Activated CD8-positive, alpha-beta memory T cell treated with anti-CD3 and anti-CD28 coated beads, Interleukin-2, amount 50 U/mL, for 1 hour (primary cell): Measurements from ENCODE around the gene CFTR.
"Not testable (repeated sequence)": the region's sequence is repeated elsewhere in the genome, so short reads cannot be mapped to it uniquely, and the experiment has no call there.

Experiments used
- DNase-seq: peaks from one replicate; pipeline ENCODE4 v3.0.0-alpha.2; 2020; ENCODE audit errors: extremely low read depth

The CFTR gene

DNA sequence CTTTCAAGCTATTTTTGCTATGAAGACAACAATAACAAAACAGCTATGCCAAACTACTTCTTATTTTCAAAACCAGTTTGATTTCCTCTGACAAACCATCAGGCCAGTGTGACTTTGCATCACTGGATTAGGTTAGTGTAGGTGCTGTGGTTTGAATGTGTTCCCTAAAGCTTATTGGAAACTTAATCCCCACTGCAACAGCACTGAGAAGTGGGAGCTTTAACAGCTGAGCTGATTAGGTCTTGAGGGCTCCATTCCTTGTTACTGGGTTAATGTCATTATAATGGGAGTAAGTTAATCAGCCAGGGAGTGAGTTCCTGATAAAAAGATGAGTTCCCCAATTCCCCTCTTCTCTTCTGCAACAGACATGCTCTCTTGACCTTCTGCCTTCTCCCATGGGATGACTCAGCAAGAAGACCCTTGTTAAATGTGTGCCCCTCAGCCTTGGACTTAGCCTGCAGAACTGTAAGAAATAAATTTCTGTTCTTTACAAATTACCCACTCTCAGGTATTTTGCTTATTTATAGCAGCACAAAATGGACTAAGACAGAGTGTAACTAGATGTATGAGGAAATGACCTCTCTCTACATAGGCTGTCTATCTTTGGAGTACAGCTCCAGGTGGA is 206.6 kb downstream of the CFTR start:
- no peak for DNase-seq

DNA sequence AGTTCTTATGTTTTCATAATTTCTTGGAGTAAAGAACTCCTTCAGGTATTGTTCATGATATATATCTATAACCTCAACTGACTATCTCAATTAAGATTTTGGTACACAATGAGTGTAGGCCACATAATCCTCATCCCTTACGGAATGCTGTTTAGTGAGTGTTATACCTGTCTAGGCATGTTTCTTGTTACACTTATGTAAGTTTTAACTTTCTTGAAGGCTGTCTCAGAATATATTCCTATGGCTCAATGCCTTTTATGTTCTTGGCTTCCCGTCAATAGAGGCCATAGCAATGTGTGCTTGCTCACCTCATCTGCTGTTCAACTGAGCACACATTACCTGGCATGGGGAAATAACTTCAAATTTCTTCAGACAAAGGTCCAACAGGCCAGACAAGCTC is 208.3 kb downstream of the CFTR start:
- no peak for DNase-seq

DNA sequence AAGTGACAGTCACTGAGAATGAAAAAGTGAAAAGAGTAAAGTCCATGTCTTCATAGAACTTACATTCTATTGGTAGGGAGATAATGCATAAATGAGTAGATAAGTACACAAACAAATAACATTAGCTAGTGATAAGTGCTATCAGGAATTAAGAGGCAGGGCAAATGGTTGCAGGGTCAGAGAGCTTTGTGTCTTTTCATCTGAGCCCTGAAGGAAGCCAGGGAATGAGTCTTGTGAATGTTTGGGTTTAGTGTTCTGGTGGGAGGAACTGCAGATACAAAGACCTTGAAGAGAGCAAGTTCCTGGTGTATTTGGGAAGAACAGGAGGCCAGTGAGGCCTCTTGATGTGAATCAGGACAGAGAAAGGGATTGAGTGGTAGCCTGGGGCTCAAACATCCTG is 209.6 kb downstream of the CFTR start:
- DNase-seq = no peak

DNA sequence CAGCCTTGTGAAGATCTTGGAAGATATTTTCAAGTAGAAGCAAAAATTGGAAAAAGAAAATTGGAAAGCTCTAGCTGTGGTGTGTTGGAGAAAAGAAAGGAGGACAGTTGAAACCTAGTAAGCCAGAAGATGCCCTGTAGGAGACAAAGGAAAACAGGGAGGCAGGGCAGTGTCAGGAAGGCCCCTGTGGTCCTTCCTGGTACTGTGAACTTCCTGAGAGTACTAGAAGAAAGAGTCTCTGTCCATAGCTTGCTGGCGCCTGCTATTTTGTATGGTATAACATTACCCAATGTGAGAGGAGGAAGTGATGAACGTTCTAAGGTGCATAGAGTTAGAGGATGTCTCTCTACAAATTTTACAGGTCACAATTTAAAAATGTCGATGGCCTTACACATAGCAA is 210.3 kb downstream of the CFTR start:
- no peak for DNase-seq

DNA sequence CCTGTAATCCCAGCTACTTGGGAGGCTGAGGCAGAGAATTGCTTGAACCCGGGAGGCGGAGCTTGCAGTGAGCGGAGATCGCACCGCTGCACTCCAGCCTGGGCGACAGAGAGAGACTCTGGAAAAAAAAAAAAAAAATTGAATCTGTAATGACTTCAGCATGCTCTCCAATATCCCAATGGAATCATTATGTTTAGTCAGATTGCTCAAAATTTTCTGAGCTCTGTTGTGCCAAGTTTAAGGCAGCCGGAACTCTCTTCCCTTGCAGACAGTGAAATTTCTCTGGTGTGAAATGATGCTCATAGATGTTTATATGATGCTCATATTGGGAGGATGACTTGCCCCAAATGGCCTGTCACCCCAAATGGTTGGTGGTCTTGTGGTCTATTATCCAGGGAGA is 212.5 kb downstream of the CFTR start:
- no peak for DNase-seq

DNA sequence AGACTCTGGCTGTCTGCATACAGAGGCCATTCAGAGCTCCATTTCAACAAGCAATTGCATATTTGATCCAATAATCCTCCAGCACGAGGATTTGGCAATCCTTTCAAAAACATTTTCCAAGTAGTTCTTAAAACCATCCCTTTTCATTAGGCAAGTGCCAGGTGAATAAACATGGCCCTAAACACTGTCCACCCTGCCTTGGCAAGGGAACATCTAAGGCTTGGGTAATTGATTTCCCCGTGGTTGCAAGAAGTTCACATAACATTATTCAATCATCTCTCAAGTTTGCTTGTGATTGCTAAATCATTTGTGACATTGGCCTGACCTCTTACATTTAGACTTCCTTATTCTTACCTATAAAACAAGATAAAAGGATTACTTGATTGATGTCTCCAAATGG is 218.2 kb downstream of the CFTR start:
- DNase-seq = no peak

DNA sequence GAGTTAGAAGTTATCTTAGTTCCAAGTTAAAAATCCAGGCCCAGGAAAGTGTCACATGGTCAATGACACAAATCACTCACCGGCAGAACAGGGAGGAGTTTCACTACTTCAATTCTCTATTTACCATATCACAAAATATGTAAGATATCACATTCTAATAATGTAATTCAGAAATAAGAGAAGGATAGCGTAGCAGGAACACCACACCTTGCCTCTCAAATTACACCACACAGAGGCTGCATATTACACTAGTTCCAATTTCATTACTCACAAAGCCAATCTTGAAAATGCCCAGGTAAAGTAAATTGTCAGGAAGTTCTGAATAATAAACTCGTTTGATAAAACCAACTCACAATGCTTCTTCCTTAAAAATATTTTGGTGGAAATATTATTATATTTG is 224.2 kb downstream of the CFTR start:
- no peak for DNase-seq

DNA sequence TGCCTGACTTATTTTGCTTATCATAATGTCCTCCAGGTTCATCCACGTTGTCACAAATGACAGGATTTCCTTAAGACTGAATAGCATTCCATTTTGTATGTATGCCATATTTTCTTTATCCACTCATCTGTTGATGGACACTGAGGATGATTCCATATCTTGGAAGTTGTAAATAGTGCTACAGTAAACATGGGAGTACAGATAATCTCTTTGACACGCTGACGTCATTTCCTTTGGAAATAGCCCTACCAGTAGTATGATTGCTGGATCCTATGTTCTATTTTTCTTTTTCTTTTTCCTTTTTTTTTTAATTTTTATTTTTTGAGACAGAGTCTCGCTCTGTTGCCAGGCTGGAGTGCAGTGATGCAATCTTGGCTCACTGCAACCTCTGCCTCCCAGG is 225.8 kb downstream of the CFTR start:
- no peak for DNase-seq

DNA sequence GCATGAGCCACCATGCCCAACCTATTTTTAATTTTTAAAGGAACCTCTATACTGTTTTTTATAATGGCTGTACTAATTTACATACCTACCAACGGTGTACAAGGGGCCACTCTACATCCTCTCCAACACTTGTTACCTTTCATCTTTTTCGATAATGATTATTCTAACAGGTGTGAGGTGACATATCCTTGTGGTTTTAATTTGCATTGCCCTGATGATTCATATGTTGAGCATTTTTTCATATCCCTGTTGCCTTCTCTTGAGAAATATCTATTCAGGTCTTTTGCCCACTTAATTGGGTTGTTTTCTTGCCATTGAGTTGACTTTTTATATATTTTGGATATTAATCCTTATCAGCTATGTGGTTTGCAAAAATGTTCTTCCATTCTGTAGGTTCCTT is 226.4 kb downstream of the CFTR start:
- DNase-seq = no peak

DNA sequence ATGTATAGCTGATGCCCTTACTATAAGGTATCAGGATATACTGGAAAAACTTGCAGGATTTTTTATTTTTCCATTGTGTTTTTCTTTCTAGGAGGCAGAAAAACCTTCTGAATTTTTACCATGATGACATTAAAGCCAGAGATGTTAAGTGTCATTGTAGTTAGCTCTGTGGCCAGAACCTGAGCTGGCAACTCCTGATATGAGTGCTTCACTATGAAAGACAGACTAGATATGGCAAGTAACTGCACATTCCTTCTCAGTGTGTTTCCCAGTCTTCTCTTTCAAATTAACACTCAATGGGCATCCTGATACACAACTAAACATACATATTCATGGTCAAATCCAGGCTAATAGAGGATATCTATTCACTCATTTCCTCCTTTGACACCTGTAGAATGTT is 227.3 kb downstream of the CFTR start:
- DNase-seq = no peak

DNA sequence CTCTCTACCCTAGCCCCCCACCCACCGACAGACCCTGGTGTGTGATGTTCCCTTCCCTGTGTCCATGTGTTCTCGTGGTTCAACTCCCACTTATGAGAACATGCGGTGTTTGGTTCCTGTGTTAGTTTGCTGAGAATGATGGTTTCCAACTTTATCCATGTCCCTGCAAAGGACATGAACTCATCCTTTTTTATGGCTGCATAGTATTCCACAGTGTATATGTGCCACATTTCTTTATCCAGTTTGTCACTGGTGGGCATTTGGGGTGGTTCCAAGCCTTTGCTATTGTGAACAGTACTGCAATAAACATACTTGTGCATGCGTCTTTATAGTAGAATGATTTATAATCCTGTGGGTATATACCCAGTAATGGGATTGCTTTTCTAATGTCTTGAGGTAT is 228.3 kb downstream of the CFTR start:
- not testable (repeated sequence) for DNase-seq

DNA sequence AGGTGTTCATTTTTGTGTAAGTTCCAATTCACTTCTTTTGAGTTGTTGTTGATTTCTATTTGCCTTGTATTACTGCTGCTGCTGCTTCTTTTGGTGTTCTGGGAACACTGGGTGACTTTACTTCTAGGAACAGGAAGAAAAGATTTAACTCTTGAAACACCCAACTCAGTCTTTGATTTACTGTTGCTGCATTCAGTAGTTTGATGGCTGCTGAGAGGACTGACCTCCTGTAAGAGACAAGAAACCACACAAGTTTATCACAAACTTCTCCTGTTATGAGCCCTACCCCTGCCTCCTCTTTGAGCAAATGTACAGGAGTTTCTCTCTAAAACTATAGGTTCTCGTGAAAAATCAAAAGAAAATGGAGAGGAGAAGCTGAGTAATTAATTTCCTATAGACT is 231.7 kb downstream of the CFTR start:
- DNase-seq = no peak

DNA sequence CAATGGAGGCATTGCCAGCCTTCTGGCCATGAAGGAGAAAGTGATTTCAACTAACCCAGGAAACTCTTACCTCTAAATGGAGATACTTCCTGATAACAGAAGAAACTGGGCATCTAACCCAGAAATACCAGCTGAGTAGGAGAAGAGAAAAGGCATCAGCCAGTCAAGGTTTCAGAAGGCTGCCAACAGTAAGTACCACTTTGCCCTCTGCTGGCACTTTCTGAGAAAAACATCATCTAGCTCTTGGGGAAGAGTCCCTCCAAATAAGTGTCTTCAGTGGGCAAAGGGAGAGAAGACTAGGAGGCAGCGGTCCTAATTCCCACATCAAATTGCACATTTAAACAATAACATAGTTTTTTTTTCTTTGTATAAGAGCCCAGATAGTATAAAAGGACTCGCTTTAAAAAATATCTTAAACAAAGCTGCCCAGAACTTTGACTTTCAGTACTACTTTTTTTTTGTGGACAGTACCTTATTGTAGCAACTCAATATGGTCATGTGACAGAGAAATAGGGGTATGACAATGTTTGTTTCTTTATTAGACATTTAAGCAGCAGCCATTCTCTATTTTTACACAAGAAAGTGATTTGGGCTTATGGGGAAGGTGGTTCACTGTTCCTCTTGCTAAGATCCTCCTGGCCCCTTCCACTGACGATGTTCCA is 236.1 kb downstream of the CFTR start:
- DNase-seq = no peak

DNA sequence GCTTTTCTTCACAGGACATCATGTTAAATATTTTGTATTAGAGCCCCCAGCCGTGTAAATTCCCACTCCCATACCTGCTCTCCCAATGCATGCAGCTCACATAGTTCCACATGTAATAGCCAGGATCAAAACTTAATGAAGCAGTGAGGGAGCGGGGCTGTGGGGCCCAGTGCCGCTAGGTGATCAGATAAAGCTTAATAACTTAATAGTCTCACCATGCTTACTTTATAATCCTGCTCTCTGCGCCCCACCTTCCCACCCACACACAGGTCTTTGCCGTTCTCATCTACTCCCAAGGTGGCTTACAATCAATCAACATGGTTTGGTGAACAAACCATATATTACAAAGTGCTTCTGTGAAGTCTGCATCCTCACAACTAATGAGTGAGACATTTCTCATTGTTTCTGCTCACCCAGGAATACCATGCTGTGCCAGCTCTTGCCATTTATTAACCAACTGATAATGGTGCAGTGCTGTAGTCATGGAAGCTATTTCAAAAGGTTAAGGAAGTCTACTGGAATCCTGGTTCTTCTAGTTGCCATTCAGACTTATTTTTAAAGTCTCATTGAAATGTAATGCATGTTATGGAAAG is 237.0 kb downstream of the CFTR start:
- no peak for DNase-seq

DNA sequence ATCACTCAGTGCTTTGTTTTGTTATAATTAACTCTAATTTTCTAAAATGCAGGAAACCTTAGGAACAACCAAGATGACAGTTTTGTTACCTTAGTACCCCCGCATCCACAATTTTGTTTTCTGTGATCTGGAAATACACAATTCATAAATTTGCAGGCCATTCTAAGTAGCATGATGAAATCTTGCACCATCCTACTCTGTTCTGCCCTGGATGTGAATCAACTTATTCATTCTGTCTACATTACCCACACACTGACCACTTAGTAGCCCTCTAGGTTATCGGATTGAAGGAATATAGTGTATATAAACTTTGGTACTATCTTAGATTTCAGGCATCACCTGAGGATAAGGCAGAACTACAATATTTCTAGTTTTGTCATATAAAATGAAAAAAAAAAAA is 237.5 kb downstream of the CFTR start:
- no peak for DNase-seq
